ENCODE results near the gene BACH2. TPM values are rescaled to one million over a fixed set of nuclear protein-coding genes. Genes with fewer than 3 reads are reported as not detected.

The BACH2 gene
- total and polyA plus RNA-seq, 2 of the 8 experiments (the other 6 are each of a cell fraction or from before 2014, with no cell fraction given) = 1.9 to 5.9 TPM

- Histone ChIP-seq H3K4ac (replicated peaks; ENCODE audit: insufficient read length, low read depth, low read length) (no peak overlapping the region), H3K9me3 (ENCODE audit: insufficient read depth in 2 of 2, low read depth in 1 of 2, low read length in 1 of 2) (no peaks in the 10 kb centered on the region), H3K18ac (ENCODE audit: extremely low read depth, low read length) (no peak overlapping the region), H3K4me3 (ENCODE audit: extremely low read depth in 1 of 4, insufficient read depth in 2 of 4, low read depth in 3 of 4, low read length in 4 of 4) (no peak overlapping the region), H3K4me1 (replicated peaks in 1 of 4; ENCODE audit: control insufficient read depth in 3 of 4, insufficient read depth in 4 of 4, low read length in 3 of 4) (no peaks in the 10 kb centered on the region), H3K14ac (ENCODE audit: insufficient read length) (no peak overlapping the region), H4K91ac (replicated peaks; ENCODE audit: insufficient read length, low read length) (no peak overlapping the region), H4K20me1 (replicated peaks in 1 of 2; ENCODE audit: control insufficient read depth in 1 of 2, insufficient read depth in 2 of 2, low read length in 2 of 2) (no peaks in the 10 kb centered on the region), H2BK15ac (ENCODE audit: low read length) (no peak overlapping the region), H3K23me2 (ENCODE audit: low read depth, low read length) (no peaks in the 10 kb centered on the region), H4K8ac (ENCODE audit: extremely low read depth, insufficient read depth, low read length) (no peak overlapping the region), H2BK120ac (replicated peaks; ENCODE audit: low read depth, low read length) (no peak overlapping the region), H2AK5ac (ENCODE audit: low read depth, low read length) (no peak overlapping the region), H3K79me1 (ENCODE audit: low read depth, low read length) (no peaks in the 10 kb centered on the region), H2BK12ac (ENCODE audit: low read depth, low read length) (no peak overlapping the region), H3K79me2 (ENCODE audit: control insufficient read depth in 1 of 2, insufficient read depth in 2 of 2, low read length in 2 of 2) (no peaks in the 10 kb centered on the region), H2BK5ac (ENCODE audit: low read depth, low read length) (no peak overlapping the region), H2AFZ (ENCODE audit: low read length) (no peak overlapping the region), H3K36me3 (ENCODE audit: control insufficient read depth in 2 of 4, insufficient read depth in 4 of 4, low read length in 3 of 4) (no peaks in the 10 kb centered on the region), H3K27me3 (replicated peaks in 1 of 4; ENCODE audit: control insufficient read depth in 3 of 4, extremely low read depth in 1 of 4, insufficient read depth in 3 of 4, low read length in 3 of 4) (no peaks in the 10 kb centered on the region), H3K27ac (ENCODE audit: low read depth, low read length) (no peak overlapping the region), H2BK20ac (ENCODE audit: low read length) (no peak overlapping the region), H4K5ac (ENCODE audit: insufficient read length, low read depth, low read length) (no peak overlapping the region), H3K23ac (ENCODE audit: insufficient read length) (no peak overlapping the region), H3K9ac (replicated peaks in 1 of 4; ENCODE audit: extremely low read depth in 1 of 4, low read depth in 3 of 4, low read length in 3 of 4) (no peak overlapping the region), H3K56ac (replicated peaks; ENCODE audit: insufficient read length, low read depth, low read length) (no peak overlapping the region), H3K4me2 (ENCODE audit: insufficient read depth in 1 of 2, low read depth in 2 of 2, low read length in 2 of 2) (no peak overlapping the region)
- no peak for DNase-seq (ENCODE audit: low read depth in 1 of 2, low spot score in 2 of 2)
- CTCF ChIA-PET (ENCODE audit: partially characterized antibody) = no interaction called here
- POLR2A ChIA-PET (ENCODE audit: partially characterized antibody) = no interaction called here
- no peak for FAIRE-seq
- WGBS, 2 experiments (ENCODE audit: extremely low coverage in 1 of 2, insufficient coverage in 1 of 2, insufficient read length in 1 of 2, insufficient replicate concordance in 2 of 2, low coverage in 1 of 2, low lambda C conversion rate in 2 of 2, missing lambda C conversion rate in 1 of 2) = 93% methylated on average over 11 of the region's 11 CpGs; no CpG with 5 or more reads in 1 of the 2 experiments
- TF ChIP-seq SP1 (IDR thresholded peaks at IDR 0.05; ENCODE audit: low read depth, low read length) (no peak), CEBPB (IDR thresholded peaks at IDR 0.05; ENCODE audit: low read depth, low read length) (no peak), RNF2 (IDR thresholded peaks at IDR 0.05; ENCODE audit: borderline replicate concordance, low read depth, low read length, missing control alignments, poor library complexity, severe bottlenecking) (no peak), SIX5 (IDR thresholded peaks at IDR 0.05; ENCODE audit: low read depth, low read length) (no peak), CHD1 (IDR thresholded peaks at IDR 0.05; ENCODE audit: low read depth, low read length) (no peak), USF2 (IDR thresholded peaks at IDR 0.05; ENCODE audit: low read length) (no peak), JUND (IDR thresholded peaks at IDR 0.05; ENCODE audit: low read length) (no peak), CREB1 (IDR thresholded peaks at IDR 0.05) (no peak), SP4 (IDR thresholded peaks at IDR 0.05; ENCODE audit: low read length) (no peak), CHD2 (IDR thresholded peaks at IDR 0.05; ENCODE audit: low read length) (no peak), ATF3 (IDR thresholded peaks at IDR 0.05; ENCODE audit: insufficient read depth, low read depth, low read length) (no peak), EGR1 (IDR thresholded peaks at IDR 0.05; ENCODE audit: borderline replicate concordance, low read depth, low read length) (no peak)
Measured at GRCh38 chr6:90079560-90080490, 216.8 kb downstream of the BACH2 start.
